HG02852 (cell line): Measurements from ENCODE around the gene RAB1A.

Source experiments
- ATAC-seq: cut with Tn5 transposase; IDR thresholded peaks from one replicate; pipeline ENCODE4 v1.9.1; 2021; ENCODE audit warnings: mild to moderate bottlenecking, moderate library complexity; ENCODE audit not compliant: unreplicated experiment

RAB1A gene

DNA sequence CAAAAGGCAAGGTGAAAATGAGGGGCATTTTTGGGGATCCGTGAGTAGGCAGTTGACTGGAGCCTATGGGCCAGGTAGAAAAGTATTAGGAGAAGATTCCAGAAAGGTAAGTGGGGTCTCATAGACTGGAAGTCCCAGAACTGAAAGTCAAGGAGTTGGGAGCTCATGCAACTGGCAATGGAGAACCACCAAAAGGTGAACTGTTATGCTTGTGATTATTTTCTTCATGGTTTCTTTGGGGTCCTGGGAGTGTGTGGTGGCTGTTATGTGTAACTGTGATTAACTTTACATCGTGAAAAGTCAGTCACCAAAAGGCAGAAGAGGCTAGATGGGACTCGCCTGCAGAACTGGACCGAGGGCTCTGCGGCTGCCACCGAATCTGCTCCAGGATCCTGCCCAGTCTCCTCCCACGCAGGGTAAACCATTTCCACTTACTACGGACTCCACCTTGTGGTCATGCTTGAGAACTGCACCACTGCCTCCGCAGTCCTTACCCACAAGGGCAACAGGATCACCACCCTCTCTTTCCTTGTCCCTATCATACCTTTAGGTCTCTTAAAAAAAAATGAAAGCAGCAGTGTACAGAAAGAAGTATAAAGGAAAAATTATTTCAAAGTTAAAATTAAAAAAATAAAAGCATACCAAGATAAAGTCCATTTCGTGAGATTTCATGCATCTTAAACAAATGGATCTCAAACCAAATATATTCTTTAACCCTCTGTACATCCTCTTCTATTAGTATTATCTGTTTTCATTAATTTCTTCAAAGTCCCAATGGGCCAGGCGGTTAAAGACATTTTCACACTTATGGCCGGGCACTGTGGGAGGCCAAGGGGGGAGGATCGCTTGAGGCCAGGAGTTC is 89.3 kb downstream of the RAB1A start:
- ATAC-seq = peak; percentile 56

DNA sequence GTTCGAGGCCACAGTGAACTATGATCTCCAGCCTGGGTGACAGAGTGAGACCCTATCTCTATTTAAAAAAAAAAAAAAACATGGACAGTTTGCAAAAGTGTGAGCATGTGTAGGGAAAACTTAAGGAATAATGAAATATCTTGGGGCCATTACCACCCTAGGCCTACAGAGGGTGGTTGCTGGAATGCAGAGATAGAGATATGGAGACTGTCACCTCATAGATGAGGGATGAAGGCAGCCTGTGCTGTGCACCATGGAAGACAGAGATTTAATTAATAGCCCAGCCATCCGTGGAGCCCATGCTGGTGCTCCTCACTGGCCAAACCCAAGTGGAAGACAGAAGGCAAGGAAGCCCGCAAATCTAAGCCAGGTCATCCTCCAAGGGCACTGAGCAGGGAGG is 90.3 kb downstream of the RAB1A start:
- no peak for ATAC-seq

DNA sequence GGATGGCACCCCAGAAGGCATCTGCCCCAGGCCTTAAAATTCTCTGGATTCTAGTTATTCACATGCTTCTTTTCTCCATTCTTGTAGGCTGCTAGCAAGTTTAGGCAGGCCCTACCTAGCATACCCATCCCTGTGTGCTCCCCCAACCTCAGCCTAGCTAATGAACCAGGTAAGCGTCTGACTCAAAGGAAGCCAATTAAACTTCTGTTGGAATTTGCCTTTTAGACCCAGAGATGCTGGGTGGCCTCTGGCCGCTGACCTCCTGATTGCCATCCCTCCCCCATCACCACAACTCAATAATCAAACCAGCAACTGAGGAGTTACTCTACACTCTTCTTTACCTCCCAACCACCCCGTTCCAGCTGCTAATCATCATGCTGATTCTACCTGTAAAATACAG is 92.7 kb downstream of the RAB1A start:
- ATAC-seq = no peak
